HEK293 (cell line): ENCODE data around the gene RHOT2.

Experiments used
- GLI2 ChIP-seq: fragments of 450-650 bp; formaldehyde crosslinking; IDR thresholded peaks from 2 replicates; pipeline ENCODE4; 2017; ENCODE audit warnings: missing biosample characterization, missing genetic modification characterization, low read depth, borderline replicate concordance
- GLI4 ChIP-seq: fragments of 450-650 bp; formaldehyde crosslinking; IDR thresholded peaks from 2 replicates; pipeline ENCODE4 v1.5.1; 2016; ENCODE audit warnings: missing biosample characterization, missing genetic modification characterization
- INSM2 ChIP-seq: fragments of 450-650 bp; formaldehyde crosslinking; IDR thresholded peaks from 2 replicates; pipeline ENCODE4 v1.5.1; 2016; ENCODE audit warnings: missing biosample characterization, missing genetic modification characterization
- KLF16 ChIP-seq: fragments of 450-650 bp; formaldehyde crosslinking; IDR thresholded peaks from 2 replicates; pipeline ENCODE4 v1.5.1; 2017; ENCODE audit warnings: missing biosample characterization, missing genetic modification characterization
- KLF8 ChIP-seq: fragments of 450-650 bp; formaldehyde crosslinking; IDR thresholded peaks from 2 replicates; pipeline ENCODE4 v1.5.1; 2016; ENCODE audit warnings: missing biosample characterization, missing genetic modification characterization
- REST ChIP-seq: fragments of 450-650 bp; formaldehyde crosslinking; IDR thresholded peaks from 2 replicates; pipeline ENCODE4 v1.5.1; 2016; ENCODE audit warnings: missing biosample characterization, missing genetic modification characterization
- SCRT2 ChIP-seq: fragments of 450-650 bp; formaldehyde crosslinking; IDR thresholded peaks from 2 replicates; pipeline ENCODE4 v1.5.1; 2016; ENCODE audit warnings: missing biosample characterization, missing genetic modification characterization
- SETDB1 ChIP-seq: IDR thresholded peaks from one replicate; pipeline ENCODE4 v1.6.1; 2017; ENCODE audit warnings: mild to moderate bottlenecking, low read length, moderate library complexity, mixed read lengths; ENCODE audit not compliant: insufficient read length
- SP3 ChIP-seq: fragments of 450-650 bp; formaldehyde crosslinking; IDR thresholded peaks from 2 replicates; pipeline ENCODE4 v1.5.1; 2016; ENCODE audit warnings: missing biosample characterization, missing genetic modification characterization
- WT1 ChIP-seq: fragments of 450-650 bp; formaldehyde crosslinking; IDR thresholded peaks from 2 replicates; pipeline ENCODE4 v1.5.1; 2016; ENCODE audit warnings: missing biosample characterization, missing genetic modification characterization
- ZBTB7A ChIP-seq: fragments of 450-650 bp; formaldehyde crosslinking; IDR thresholded peaks from 2 replicates; pipeline ENCODE4 v1.5.1; 2016; ENCODE audit warnings: low read depth, missing biosample characterization, missing genetic modification characterization
- ZBTB8A ChIP-seq: fragments of 450-650 bp; formaldehyde crosslinking; IDR thresholded peaks from 2 replicates; pipeline ENCODE4 v1.5.1; 2016; ENCODE audit warnings: missing biosample characterization, missing genetic modification characterization
- ZEB2 ChIP-seq: fragments of 450-650 bp; formaldehyde crosslinking; IDR thresholded peaks from 2 replicates; pipeline ENCODE4 v1.5.1; 2016; ENCODE audit warnings: missing biosample characterization, missing genetic modification characterization
- ZFHX2 ChIP-seq: fragments of 450-650 bp; formaldehyde crosslinking; conservative IDR thresholded peaks from 2 replicates; pipeline ENCODE4 v1.5.1; 2016; ENCODE audit warnings: missing biosample characterization, missing genetic modification characterization
- ZNF112 ChIP-seq: fragments of 450-650 bp; formaldehyde crosslinking; IDR thresholded peaks from 2 replicates; pipeline ENCODE4 v1.5.0; 2017; ENCODE audit warnings: missing biosample characterization, missing genetic modification characterization
- ZNF138 ChIP-seq: fragments of 450-650 bp; formaldehyde crosslinking; IDR thresholded peaks from 2 replicates; pipeline ENCODE4 v1.5.1; 2016; ENCODE audit warnings: missing biosample characterization, missing genetic modification characterization, borderline replicate concordance
- ZNF16 ChIP-seq: fragments of 450-650 bp; formaldehyde crosslinking; IDR thresholded peaks from 2 replicates; pipeline ENCODE4 v1.5.1; 2016; ENCODE audit warnings: low read depth, missing biosample characterization, missing genetic modification characterization
- ZNF239 ChIP-seq: fragments of 450-650 bp; formaldehyde crosslinking; IDR thresholded peaks from 2 replicates; pipeline ENCODE4 v1.5.1; 2016; ENCODE audit warnings: missing biosample characterization, missing genetic modification characterization
- ZNF645 ChIP-seq: fragments of 450-650 bp; formaldehyde crosslinking; IDR thresholded peaks from 2 replicates; pipeline ENCODE4; 2016; ENCODE audit warnings: missing biosample characterization, missing genetic modification characterization
- ZNF670 ChIP-seq: fragments of 450-650 bp; formaldehyde crosslinking; IDR thresholded peaks from 2 replicates; pipeline ENCODE4 v1.5.1; 2016; ENCODE audit warnings: missing biosample characterization, missing genetic modification characterization, low read depth
- ZNF791 ChIP-seq: fragments of 450-650 bp; formaldehyde crosslinking; IDR thresholded peaks from 2 replicates; pipeline ENCODE4 v1.5.1; 2016; ENCODE audit warnings: missing biosample characterization, missing genetic modification characterization
- TF ChIP-seq, protein P1 (sequence below): fragments of 450-650 bp; formaldehyde crosslinking; IDR thresholded peaks from 2 replicates; pipeline ENCODE4 v1.5.1; 2016; ENCODE audit warnings: missing biosample characterization, missing genetic modification characterization, borderline replicate concordance
- TF ChIP-seq, protein P2 (sequence below): fragments of 450-650 bp; formaldehyde crosslinking; IDR thresholded peaks from 2 replicates; pipeline ENCODE4 v1.5.1; 2016; ENCODE audit warnings: missing biosample characterization, missing genetic modification characterization
- TF ChIP-seq, protein P3 (sequence below): fragments of 450-650 bp; formaldehyde crosslinking; IDR thresholded peaks from 2 replicates; pipeline ENCODE4 v1.5.1; 2016; ENCODE audit warnings: missing biosample characterization, missing genetic modification characterization, low read depth

Gene RHOT2

GRCh38 chr16:683396-684070 lies 15.6 kb downstream of the RHOT2 start (continued):
- TF ChIP-seq ZFHX2 (tag by site-specific recombination) (peak; percentile 85), SETDB1 (no peak), KLF8 (tag by site-specific recombination) (peak; percentile 97), ZBTB7A (tag by site-specific recombination) (peak; percentile 67; the same call in 1 of the 2 replicates), SCRT2 (tag by site-specific recombination) (peak; percentile 74), ZNF138 (tag by site-specific recombination) (no peak), ZEB2 (tag by site-specific recombination) (peak; percentile 96), REST (tag by site-specific recombination) (peak; percentile 26; the same call in 1 of the 2 replicates), GLI4 (tag by site-specific recombination) (no peak; the same call in 1 of the 2 replicates), WT1 (tag by site-specific recombination) (peak; percentile 48), ZNF239 (tag by site-specific recombination) (no peak; the same call in 1 of the 2 replicates), ZBTB8A (peak; percentile 4), KLF16 (tag by site-specific recombination) (peak; percentile 74; the same call in 1 of the 2 replicates), SP3 (peak; percentile 61), ZNF16 (no peak), GLI2 (no peak), INSM2 (tag by site-specific recombination) (no peak; the same call in 1 of the 2 replicates), ZNF791 (tag by site-specific recombination) (no peak), ZNF645 (tag by site-specific recombination) (0 out of 2 replicates have a peak, but pooled peaks have one; percentile 55), ZNF670 (tag by site-specific recombination) (no peak), ZNF112 (no peak)
- TF ChIP-seq, protein P1, sequence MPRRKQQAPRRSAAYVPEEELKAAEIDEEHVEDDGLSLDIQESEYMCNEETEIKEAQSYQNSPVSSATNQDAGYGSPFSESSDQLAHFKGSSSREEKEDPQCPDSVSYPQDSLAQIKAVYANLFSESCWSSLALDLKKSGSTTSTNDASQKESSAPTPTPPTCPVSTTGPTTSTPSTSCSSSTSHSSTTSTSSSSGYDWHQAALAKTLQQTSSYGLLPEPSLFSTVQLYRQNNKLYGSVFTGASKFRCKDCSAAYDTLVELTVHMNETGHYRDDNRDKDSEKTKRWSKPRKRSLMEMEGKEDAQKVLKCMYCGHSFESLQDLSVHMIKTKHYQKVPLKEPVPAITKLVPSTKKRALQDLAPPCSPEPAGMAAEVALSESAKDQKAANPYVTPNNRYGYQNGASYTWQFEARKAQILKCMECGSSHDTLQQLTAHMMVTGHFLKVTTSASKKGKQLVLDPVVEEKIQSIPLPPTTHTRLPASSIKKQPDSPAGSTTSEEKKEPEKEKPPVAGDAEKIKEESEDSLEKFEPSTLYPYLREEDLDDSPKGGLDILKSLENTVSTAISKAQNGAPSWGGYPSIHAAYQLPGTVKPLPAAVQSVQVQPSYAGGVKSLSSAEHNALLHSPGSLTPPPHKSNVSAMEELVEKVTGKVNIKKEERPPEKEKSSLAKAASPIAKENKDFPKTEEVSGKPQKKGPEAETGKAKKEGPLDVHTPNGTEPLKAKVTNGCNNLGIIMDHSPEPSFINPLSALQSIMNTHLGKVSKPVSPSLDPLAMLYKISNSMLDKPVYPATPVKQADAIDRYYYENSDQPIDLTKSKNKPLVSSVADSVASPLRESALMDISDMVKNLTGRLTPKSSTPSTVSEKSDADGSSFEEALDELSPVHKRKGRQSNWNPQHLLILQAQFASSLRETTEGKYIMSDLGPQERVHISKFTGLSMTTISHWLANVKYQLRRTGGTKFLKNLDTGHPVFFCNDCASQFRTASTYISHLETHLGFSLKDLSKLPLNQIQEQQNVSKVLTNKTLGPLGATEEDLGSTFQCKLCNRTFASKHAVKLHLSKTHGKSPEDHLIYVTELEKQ (tag by site-specific recombination): peak; percentile 11; the same call in 1 of the 2 replicates
- TF ChIP-seq, protein P2, sequence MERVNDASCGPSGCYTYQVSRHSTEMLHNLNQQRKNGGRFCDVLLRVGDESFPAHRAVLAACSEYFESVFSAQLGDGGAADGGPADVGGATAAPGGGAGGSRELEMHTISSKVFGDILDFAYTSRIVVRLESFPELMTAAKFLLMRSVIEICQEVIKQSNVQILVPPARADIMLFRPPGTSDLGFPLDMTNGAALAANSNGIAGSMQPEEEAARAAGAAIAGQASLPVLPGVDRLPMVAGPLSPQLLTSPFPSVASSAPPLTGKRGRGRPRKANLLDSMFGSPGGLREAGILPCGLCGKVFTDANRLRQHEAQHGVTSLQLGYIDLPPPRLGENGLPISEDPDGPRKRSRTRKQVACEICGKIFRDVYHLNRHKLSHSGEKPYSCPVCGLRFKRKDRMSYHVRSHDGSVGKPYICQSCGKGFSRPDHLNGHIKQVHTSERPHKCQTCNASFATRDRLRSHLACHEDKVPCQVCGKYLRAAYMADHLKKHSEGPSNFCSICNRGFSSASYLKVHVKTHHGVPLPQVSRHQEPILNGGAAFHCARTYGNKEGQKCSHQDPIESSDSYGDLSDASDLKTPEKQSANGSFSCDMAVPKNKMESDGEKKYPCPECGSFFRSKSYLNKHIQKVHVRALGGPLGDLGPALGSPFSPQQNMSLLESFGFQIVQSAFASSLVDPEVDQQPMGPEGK (tag by site-specific recombination): peak; percentile 94
- TF ChIP-seq, protein P3, sequence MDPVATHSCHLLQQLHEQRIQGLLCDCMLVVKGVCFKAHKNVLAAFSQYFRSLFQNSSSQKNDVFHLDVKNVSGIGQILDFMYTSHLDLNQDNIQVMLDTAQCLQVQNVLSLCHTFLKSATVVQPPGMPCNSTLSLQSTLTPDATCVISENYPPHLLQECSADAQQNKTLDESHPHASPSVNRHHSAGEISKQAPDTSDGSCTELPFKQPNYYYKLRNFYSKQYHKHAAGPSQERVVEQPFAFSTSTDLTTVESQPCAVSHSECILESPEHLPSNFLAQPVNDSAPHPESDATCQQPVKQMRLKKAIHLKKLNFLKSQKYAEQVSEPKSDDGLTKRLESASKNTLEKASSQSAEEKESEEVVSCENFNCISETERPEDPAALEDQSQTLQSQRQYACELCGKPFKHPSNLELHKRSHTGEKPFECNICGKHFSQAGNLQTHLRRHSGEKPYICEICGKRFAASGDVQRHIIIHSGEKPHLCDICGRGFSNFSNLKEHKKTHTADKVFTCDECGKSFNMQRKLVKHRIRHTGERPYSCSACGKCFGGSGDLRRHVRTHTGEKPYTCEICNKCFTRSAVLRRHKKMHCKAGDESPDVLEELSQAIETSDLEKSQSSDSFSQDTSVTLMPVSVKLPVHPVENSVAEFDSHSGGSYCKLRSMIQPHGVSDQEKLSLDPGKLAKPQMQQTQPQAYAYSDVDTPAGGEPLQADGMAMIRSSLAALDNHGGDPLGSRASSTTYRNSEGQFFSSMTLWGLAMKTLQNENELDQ (tag by site-specific recombination): no peak
